Activated naive CD8-positive, alpha-beta T cell (primary cell): ENCODE measurements around the gene NLGN1.

ENCODE experiments used
- H3K27ac Mint-ChIP-seq: one replicate; pipeline ENCODE4 v1.8.0; 2021; ENCODE audit warnings: mixed read lengths
- H3K27me3 Mint-ChIP-seq: one replicate; pipeline ENCODE4 v1.8.0; 2021; ENCODE audit warnings: mixed read lengths
- H3K36me3 Mint-ChIP-seq: one replicate; pipeline ENCODE4 v1.8.0; 2021; ENCODE audit warnings: mixed read lengths
- H3K4me1 Mint-ChIP-seq: one replicate; pipeline ENCODE4 v1.8.0; 2021; ENCODE audit warnings: low read depth, mixed read lengths
- H3K4me3 Mint-ChIP-seq: one replicate; pipeline ENCODE4 v1.8.0; 2021; ENCODE audit warnings: mild to moderate bottlenecking, mixed read lengths
- H3K9me3 Mint-ChIP-seq: one replicate; pipeline ENCODE4 v1.8.0; 2021; ENCODE audit warnings: low read depth, mixed read lengths

The NLGN1 gene

DNA sequence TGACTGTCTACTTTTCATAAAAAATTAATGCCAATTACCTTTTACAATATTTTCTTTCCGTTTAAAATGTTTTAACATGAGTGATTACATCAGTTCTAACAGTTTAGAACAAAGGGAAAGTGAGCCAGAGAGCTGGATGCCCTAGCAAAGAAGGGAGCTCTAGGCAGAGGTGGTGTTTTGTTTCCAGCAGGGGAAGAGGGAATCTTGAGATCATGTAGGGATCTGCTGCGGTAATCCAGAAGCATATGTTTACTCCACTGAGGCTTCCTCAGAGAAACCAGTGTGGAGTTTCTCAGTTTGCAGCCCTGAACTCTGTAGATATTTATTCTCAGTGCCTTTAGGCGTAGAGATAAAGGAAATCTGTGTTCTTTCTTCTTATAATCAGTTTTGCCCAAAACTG, 399.3 kb downstream of the NLGN1 start:
- Mint-ChIP-seq H3K36me3 (no peaks in the 10 kb centered on the region), H3K4me1 (no peaks in the 10 kb centered on the region), H3K27me3 (no peaks in the 10 kb centered on the region), H3K27ac (no peak overlapping the region), H3K9me3 (no peaks in the 10 kb centered on the region), H3K4me3 (no peak overlapping the region)

- no peaks in the 10 kb centered on the region for H3K4me1 Mint-ChIP-seq
- H3K27me3 Mint-ChIP-seq = no peaks in the 10 kb centered on the region
- no peaks in the 10 kb centered on the region for H3K36me3 Mint-ChIP-seq
- H3K4me3 Mint-ChIP-seq = no peak overlapping the region
- H3K9me3 Mint-ChIP-seq = no peaks in the 10 kb centered on the region
- H3K27ac Mint-ChIP-seq = no peak overlapping the region
Observed at GRCh38 chr3:173799060-173799816, 401.7 kb downstream of the NLGN1 start.

DNA sequence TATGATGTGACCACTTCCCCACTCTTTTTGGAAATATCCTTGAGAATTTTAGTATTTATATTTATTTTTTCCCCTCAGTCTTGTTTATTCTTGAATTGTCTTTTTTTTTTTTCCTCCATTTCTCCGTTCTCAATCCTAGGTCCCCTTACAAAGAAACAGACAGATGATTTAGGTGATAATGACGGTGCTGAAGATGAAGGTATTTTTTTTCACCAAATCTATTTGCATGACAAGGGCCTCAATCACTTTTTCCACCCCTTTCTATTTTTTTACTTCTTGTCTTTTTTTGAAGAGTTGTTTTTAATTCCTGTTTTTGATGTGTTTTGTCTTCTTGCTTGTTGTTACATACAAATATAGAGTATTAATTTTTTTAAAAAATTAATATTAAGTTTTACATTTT, 402.6 kb downstream of the NLGN1 start:
- H3K4me1 Mint-ChIP-seq = no peaks in the 10 kb centered on the region
- no peaks in the 10 kb centered on the region for H3K36me3 Mint-ChIP-seq
- no peaks in the 10 kb centered on the region for H3K27me3 Mint-ChIP-seq
- H3K9me3 Mint-ChIP-seq = no peaks in the 10 kb centered on the region
- no peak overlapping the region for H3K27ac Mint-ChIP-seq
- H3K4me3 Mint-ChIP-seq = no peak overlapping the region

DNA sequence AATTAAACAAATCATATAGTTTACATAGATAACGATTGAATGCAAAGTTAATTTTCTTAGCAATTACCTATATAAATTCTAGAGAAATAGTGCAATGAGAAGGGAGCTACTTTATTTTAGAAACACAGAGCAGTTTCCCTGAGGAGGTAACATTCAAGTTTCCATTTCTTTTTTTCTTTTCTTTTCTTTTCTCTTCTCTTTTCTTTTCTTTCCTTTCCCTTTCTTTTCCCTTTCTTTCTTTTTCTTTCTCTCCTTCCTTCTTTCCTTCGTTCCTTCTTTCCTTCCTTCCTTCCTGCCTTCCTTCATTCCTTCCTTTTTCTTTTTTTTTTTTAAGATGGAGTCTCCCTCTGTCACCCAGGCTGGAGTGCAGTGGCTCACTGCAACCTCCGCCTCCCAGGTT, 417.3 kb downstream of the NLGN1 start:
- no peak overlapping the region for H3K27ac Mint-ChIP-seq
- no peaks in the 10 kb centered on the region for H3K27me3 Mint-ChIP-seq
- H3K36me3 Mint-ChIP-seq = no peaks in the 10 kb centered on the region
- no peaks in the 10 kb centered on the region for H3K4me1 Mint-ChIP-seq
- no peak overlapping the region for H3K4me3 Mint-ChIP-seq
- peaks cover 5% of the 10 kb centered on the region for H3K9me3 Mint-ChIP-seq

- Mint-ChIP-seq H3K27ac (no peak overlapping the region), H3K4me1 (no peaks in the 10 kb centered on the region), H3K4me3 (no peak overlapping the region), H3K36me3 (no peaks in the 10 kb centered on the region), H3K9me3 (peaks cover 5% of the 10 kb centered on the region), H3K27me3 (no peaks in the 10 kb centered on the region)
Observed at GRCh38 chr3:173819368-173819767, 421.8 kb downstream of the NLGN1 start.

DNA sequence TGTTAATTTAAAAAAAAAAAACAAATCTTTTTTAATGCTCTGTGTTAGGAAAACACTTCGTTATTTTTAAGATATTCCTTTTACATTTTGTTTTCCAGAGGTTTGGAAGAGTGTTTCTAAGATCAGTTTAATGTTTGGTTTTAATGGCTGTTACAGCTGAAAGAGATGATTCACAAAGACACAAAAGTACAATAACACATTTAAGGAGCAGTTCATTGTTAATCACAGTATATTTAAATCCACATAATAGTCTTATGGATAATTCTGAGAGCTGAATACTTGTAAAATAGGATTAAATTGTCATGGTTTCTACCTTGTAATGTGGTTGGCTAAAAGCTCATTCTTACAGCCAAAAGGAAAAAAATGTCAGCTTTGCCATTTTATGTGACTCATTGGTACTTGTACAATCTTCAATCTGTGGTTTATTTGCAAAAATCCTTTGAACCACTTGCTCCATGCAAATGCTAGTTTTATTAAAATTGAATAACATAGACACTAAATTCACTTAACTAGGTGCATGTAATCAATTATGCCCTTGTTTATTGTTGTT, 426.4 kb downstream of the NLGN1 start:
- no peaks in the 10 kb centered on the region for H3K36me3 Mint-ChIP-seq
- peaks cover 10% of the 10 kb centered on the region for H3K9me3 Mint-ChIP-seq
- H3K4me1 Mint-ChIP-seq = no peaks in the 10 kb centered on the region
- H3K27ac Mint-ChIP-seq = no peak overlapping the region
- no peaks in the 10 kb centered on the region for H3K27me3 Mint-ChIP-seq
- no peak overlapping the region for H3K4me3 Mint-ChIP-seq

DNA sequence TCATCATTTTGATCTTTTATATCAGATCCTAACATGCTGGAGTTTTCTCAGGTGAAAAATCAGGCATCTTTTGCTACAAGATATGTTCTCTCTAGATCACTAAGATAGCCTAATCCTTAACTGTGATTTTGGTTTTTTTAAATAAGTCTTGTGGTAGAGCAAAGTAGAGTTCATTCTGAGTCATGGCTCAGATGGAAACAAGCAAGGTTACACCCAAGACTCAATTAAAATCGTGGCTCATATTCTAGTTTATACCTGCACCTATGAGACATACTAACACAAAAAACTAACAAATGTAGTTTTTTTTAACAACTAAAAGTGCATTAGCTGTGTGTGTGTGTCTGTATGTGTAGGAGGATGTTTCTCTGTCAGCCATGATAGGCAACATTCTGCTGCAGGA, 428.2 kb downstream of the NLGN1 start:
- Mint-ChIP-seq H3K4me3 (no peak overlapping the region), H3K27ac (no peak overlapping the region), H3K4me1 (no peaks in the 10 kb centered on the region), H3K36me3 (no peaks in the 10 kb centered on the region), H3K27me3 (no peaks in the 10 kb centered on the region), H3K9me3 (peaks cover 5% of the 10 kb centered on the region)

DNA sequence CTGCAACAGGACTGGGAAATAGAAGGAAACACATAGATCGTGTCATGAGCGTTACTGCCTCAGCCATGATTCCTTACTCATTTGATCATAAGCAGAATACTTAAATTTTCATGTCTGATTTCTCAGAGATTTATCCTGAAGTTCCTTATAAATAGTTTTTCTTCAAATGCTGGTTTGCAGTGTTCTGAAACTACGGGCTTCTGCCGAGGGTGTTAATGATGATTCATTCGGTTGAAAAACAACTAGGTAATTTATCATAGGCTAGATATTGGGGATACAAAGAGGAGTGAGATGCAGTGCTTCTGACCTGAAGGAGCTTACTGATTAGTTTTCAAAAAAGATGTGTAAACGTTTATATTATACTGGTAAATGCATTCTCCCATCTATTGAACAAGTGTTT, 428.9 kb downstream of the NLGN1 start:
- Mint-ChIP-seq H3K27me3 (no peaks in the 10 kb centered on the region), H3K27ac (no peak overlapping the region), H3K4me3 (no peak overlapping the region), H3K36me3 (no peaks in the 10 kb centered on the region), H3K4me1 (no peaks in the 10 kb centered on the region), H3K9me3 (peaks cover 5% of the 10 kb centered on the region)

- H3K4me1 Mint-ChIP-seq = no peaks in the 10 kb centered on the region
- H3K36me3 Mint-ChIP-seq = no peaks in the 10 kb centered on the region
- H3K27ac Mint-ChIP-seq = no peak overlapping the region
- peaks cover 5% of the 10 kb centered on the region for H3K9me3 Mint-ChIP-seq
- no peak overlapping the region for H3K4me3 Mint-ChIP-seq
- no peaks in the 10 kb centered on the region for H3K27me3 Mint-ChIP-seq
Observed at GRCh38 chr3:173826901-173827609, 429.5 kb downstream of the NLGN1 start.

GRCh38 chr3:173838644-173839043, 441.1 kb downstream of the NLGN1 start:
- Mint-ChIP-seq H3K27ac (no peak overlapping the region), H3K27me3 (no peaks in the 10 kb centered on the region), H3K36me3 (no peaks in the 10 kb centered on the region), H3K9me3 (peaks cover 9% of the 10 kb centered on the region), H3K4me3 (no peak overlapping the region), H3K4me1 (no peaks in the 10 kb centered on the region)

DNA sequence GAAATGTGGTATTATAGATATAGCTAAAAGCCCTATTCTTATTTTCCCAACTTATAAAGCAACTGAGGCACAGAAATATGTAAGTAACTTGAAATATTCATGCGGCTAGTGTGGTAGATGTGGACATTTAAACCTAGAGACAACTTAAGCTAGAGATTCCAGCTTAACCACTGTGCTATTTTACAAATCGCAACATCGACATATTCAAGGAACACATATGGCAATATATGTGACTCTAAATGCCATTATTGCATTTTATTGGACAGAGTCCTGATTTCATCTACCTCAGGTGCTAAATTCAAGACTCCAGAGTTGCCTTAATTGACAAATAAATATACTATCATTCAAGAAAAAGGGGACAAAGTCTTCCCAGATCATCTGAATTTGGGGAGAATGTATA, 442.3 kb downstream of the NLGN1 start:
- Mint-ChIP-seq H3K9me3 (peaks cover 9% of the 10 kb centered on the region), H3K4me1 (no peaks in the 10 kb centered on the region), H3K36me3 (no peaks in the 10 kb centered on the region), H3K27me3 (no peaks in the 10 kb centered on the region), H3K4me3 (no peak overlapping the region), H3K27ac (no peak overlapping the region)

DNA sequence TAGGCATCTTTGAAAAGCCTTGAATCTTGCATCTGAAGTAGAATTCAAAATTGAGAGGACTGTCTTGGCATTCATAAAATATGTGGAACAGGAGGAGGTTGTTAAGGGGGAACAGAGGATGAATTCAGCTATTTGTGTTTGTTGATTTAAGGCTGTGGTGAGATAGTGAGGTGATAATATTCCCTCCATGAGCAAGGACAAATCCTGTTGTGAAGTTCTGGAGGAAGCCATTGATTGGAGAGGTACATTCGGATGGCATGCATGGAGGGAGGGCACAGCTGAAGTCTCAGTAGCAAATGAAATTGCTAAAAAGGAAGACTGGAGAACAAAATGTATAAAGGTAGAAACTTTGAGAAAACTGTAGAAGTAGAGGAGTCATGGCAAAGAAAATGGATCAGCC, 443.8 kb downstream of the NLGN1 start:
- Mint-ChIP-seq H3K4me3 (no peak overlapping the region), H3K4me1 (no peaks in the 10 kb centered on the region), H3K36me3 (no peaks in the 10 kb centered on the region), H3K27ac (no peak overlapping the region), H3K27me3 (no peaks in the 10 kb centered on the region), H3K9me3 (peaks cover 9% of the 10 kb centered on the region)

DNA sequence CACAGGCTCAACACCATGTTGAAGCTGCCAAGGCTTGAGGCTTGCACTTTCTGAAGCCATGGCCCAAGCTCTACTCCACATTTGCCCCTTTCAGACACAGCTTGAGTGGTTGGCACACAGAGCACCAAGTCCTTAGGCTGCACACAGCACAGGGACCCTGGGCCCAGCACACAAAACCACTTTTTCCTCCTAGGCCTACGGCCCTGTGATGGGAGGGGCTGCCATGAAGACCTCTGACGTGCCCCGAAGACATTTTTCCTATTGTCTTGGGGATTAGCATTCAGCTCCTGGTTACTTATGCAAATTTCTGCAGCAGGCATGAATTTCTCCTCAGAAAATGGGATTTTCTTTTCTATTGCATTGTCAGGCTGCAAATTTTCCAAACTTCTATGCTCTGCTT, 445.5 kb downstream of the NLGN1 start:
- Mint-ChIP-seq H3K4me1 (no peaks in the 10 kb centered on the region), H3K4me3 (no peak overlapping the region), H3K27ac (no peak overlapping the region), H3K27me3 (no peaks in the 10 kb centered on the region), H3K36me3 (no peaks in the 10 kb centered on the region), H3K9me3 (peaks cover 5% of the 10 kb centered on the region)

- Mint-ChIP-seq H3K27me3 (no peaks in the 10 kb centered on the region), H3K4me3 (no peak overlapping the region), H3K27ac (no peak overlapping the region), H3K4me1 (no peaks in the 10 kb centered on the region), H3K9me3 (peaks cover 2% of the 10 kb centered on the region), H3K36me3 (no peaks in the 10 kb centered on the region)
Observed at GRCh38 chr3:173846584-173846983, 449.0 kb downstream of the NLGN1 start.

DNA sequence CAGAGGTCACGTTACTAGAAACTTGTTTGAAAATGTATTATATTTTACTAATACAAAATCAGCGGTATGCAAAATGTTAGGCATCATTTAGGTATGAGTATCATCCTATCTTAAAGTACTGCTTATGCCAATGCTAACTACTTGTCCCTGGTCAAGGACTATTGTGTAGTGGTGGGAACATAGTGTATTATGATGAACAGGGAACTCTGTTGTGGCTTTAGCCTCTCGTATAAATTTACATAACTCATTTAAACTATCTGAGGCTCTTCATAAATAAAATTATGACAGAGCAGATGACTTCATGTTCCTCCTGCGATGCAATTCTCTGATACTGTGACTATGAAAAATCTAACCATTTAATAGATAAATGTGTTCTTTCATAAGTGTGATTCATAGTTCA, 451.9 kb downstream of the NLGN1 start:
- no peaks in the 10 kb centered on the region for H3K9me3 Mint-ChIP-seq
- H3K27me3 Mint-ChIP-seq = no peaks in the 10 kb centered on the region
- H3K27ac Mint-ChIP-seq = no peak overlapping the region
- no peaks in the 10 kb centered on the region for H3K4me1 Mint-ChIP-seq
- H3K4me3 Mint-ChIP-seq = no peak overlapping the region
- no peaks in the 10 kb centered on the region for H3K36me3 Mint-ChIP-seq
